ENCODE measurements around the gene TYMS.

TYMS gene

GRCh38 chr18:612156-612555 lies 45.3 kb upstream of the TYMS start:
- TF ChIP-seq ZNF565 (CRISPR knock-in tag; conservative IDR thresholded peaks at IDR 0.05; ENCODE audit: low read depth) = no peak
- ATAC-seq = no peak

- ATAC-seq = no peak
- TF ChIP-seq ESRRG (CRISPR knock-in tag; IDR thresholded peaks at IDR 0.05) (no peak), ARNTL (CRISPR knock-in tag; IDR thresholded peaks at IDR 0.05; ENCODE audit: borderline replicate concordance, low read depth) (no peak)
Observed at GRCh38 chr18:614193-614592, 43.3 kb upstream of the TYMS start.

- TF ChIP-seq TCF4 (CRISPR knock-in tag; IDR thresholded peaks at IDR 0.05; ENCODE audit: borderline replicate concordance) = no peak
- no peak for TF ChIP-seq SNAI2 (CRISPR knock-in tag; IDR thresholded peaks at IDR 0.05)
- TF ChIP-seq ZNF8 (CRISPR knock-in tag; IDR thresholded peaks at IDR 0.05) = no peak
- no peak for TF ChIP-seq CREB5 (CRISPR knock-in tag; IDR thresholded peaks at IDR 0.05; ENCODE audit: low read depth)
- TF ChIP-seq ZFP30 (CRISPR knock-in tag; IDR thresholded peaks at IDR 0.05) = no peak
- no peak for TF ChIP-seq OSR1 (CRISPR knock-in tag; IDR thresholded peaks at IDR 0.05)
- no peak for TF ChIP-seq CSRNP3 (CRISPR knock-in tag; IDR thresholded peaks at IDR 0.05)
- no peak for TF ChIP-seq ZC3H10 (CRISPR knock-in tag; IDR thresholded peaks at IDR 0.05)
- no peak for TF ChIP-seq ZFP3 (CRISPR knock-in tag; IDR thresholded peaks at IDR 0.05)
- no peak for TF ChIP-seq TSHZ2 (CRISPR knock-in tag; IDR thresholded peaks at IDR 0.05)
- TF ChIP-seq PPARA (CRISPR knock-in tag; IDR thresholded peaks at IDR 0.05; ENCODE audit: borderline replicate concordance) = no peak
- no peak for TF ChIP-seq POU6F1 (CRISPR knock-in tag; IDR thresholded peaks at IDR 0.05; ENCODE audit: borderline replicate concordance, low read depth)
- TF ChIP-seq ZNF70 (CRISPR knock-in tag; IDR thresholded peaks at IDR 0.05) = no peak
- no peak for TF ChIP-seq BACH2 (CRISPR knock-in tag; IDR thresholded peaks at IDR 0.05; ENCODE audit: borderline replicate concordance)
- no peak for TF ChIP-seq RARB (CRISPR knock-in tag; IDR thresholded peaks at IDR 0.05)
- no peak for TF ChIP-seq PATZ1 (CRISPR knock-in tag; IDR thresholded peaks at IDR 0.05; ENCODE audit: borderline replicate concordance)
- no peak for TF ChIP-seq CSDC2 (CRISPR knock-in tag; IDR thresholded peaks at IDR 0.05)
- ATAC-seq = no peak
Observed at GRCh38 chr18:615092-615521, 42.3 kb upstream of the TYMS start.

GRCh38 chr18:615773-616172 lies 41.7 kb upstream of the TYMS start:
- ATAC-seq = no peak
- TF ChIP-seq TCF4 (CRISPR knock-in tag; IDR thresholded peaks at IDR 0.05; ENCODE audit: borderline replicate concordance) (no peak), TSHZ2 (CRISPR knock-in tag; IDR thresholded peaks at IDR 0.05) (no peak), PPARA (CRISPR knock-in tag; IDR thresholded peaks at IDR 0.05; ENCODE audit: borderline replicate concordance) (no peak)
